HG03558 (cell line): ENCODE data around the gene RSPH1.

ENCODE experiments used
- ATAC-seq: cut with Tn5 transposase; IDR thresholded peaks from one replicate; pipeline ENCODE4 v1.9.1; 2021; ENCODE audit warnings: moderate number of reproducible peaks; ENCODE audit not compliant: unreplicated experiment; ENCODE audit errors: extremely low read depth

Gene RSPH1

DNA sequence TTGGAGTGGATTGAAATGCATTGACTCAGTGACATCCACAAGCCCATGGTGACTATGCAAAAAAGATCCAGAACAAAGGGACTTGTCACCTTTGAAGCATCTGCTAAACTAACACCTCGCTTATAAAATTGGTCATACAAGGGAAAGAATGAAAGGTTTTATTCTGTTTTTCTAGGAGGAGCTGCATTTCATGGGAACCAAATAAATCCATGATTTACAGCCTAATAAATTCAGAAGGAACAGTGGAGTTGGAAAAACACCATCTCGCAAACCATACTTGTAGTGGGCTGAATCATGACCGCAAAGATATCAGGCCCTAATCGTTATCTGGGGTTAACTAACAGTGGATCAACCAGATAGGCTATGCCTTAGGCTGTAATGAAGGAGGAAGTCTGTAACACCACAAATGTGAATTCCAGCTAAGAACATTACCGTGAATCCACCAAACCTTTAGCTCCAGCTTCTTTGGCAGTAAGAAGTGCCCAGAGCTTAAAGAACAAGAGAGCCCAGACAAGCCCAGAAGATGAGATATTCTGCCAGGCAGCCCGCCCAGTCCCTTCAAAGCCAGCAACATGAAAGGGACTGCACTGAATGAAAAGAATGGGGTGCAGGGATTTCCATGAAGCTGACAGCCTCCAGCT lies 27.4 kb downstream of the RSPH1 start:
- ATAC-seq = no peak

DNA sequence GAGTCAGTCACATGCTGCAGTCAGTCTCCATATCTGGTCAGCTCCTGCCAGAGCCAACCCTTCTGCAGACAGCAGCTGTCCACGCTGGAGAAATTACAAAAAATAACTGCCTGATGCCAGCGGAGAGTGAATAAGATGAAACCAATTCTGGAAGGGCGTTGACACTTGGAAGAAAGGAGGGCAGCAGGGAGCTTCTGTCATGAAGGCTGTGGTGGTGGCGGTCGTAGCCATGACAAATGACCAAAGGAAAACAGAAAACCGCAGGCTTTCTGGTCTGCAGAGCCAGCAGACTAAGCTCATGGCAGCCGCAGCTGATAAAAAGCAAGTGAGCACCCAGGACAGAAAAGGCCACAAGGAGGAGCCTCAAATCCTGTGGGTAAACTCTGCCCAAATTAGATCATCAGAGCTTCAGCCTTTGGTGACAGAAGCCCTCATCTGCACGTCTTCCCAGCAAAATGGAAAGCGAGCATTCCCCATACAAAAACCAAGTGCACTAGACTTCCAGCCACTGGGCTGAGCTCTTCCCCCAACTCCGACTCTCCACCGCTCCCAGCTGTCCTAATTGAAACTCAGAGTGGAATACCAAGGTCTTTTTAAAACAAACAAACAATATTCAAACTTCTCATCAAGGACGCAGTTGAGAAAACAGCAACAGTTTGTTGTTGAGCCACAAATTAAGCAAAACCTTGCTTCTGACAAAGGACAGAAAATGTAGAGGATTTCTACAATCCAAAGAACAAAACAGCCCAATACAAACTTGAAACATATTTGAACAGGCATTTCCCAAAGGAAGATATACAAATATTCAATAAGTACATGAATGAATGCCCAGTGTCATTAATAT lies 28.7 kb downstream of the RSPH1 start:
- no peak for ATAC-seq

DNA sequence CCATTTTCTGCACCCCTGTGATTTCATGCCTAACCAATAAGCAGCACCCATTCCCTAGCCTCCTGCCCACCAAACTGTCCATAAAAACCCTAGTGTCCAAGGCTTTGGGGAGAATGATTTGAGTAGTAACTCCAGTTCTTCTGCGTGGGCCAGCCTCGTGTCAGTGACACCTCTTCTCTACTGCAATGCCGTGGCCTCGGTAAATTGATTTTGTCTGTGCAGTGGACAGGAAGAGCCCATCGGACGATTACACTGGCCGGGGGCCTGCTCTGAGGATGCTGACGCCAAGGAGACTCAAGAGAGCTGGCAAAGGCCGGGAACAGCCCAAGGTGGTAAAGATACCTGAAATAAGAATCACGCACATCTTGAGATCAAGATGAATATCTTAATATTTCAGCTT lies 29.3 kb downstream of the RSPH1 start:
- no peak for ATAC-seq

DNA sequence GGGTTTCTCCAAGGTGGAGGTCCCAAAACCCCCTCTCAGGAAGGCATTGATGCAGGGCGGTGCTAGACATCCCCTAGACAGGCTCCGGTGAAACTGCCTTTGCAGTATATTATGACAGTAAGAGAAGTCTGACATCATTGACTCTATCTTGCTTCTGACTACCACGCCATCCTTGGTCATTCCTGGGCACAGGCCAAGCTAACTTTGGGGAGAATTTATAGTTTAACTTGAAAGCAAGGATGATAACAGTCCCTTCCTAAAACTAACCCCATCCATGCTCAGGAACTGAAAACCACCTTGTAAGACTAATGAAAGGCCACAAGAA lies 30.3 kb downstream of the RSPH1 start:
- ATAC-seq = no peak

DNA sequence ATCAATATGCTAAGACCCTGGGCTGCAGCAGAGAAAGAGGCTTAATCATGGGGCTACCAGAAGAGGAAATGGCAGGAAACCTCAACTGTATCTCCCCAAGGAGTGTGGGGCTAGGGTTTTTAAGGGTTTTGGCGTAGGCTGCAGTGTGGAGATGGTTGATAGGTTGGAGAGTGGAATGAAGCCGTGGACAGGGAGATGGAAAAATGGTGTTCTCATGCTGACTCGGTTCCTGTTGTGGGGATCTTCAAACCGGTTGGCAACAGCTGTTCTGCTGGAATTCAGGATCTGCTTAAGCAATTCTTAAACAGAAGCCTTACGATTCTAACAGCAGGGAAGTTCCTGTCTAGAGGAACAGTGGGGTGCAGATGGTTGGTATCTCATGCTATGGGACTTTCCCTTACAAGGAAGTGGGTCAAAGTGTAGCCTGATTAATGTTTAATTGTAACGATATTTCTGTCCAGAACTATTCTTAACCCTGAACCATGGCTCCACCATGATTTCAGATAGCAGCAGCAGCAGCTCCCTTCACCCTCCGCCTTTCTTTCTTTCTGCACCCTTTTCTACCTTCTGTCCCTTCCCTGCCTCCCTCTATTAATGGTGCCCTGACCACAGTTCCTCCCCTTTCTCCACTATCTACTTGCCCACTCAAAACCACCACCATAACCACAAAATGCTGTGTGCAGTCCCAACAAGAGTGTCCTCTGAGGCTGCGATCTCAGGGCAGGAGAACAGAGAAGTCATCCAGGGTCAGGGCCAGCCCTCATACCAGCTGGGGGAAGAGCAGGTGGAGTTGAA lies 30.8 kb downstream of the RSPH1 start:
- no peak for ATAC-seq

DNA sequence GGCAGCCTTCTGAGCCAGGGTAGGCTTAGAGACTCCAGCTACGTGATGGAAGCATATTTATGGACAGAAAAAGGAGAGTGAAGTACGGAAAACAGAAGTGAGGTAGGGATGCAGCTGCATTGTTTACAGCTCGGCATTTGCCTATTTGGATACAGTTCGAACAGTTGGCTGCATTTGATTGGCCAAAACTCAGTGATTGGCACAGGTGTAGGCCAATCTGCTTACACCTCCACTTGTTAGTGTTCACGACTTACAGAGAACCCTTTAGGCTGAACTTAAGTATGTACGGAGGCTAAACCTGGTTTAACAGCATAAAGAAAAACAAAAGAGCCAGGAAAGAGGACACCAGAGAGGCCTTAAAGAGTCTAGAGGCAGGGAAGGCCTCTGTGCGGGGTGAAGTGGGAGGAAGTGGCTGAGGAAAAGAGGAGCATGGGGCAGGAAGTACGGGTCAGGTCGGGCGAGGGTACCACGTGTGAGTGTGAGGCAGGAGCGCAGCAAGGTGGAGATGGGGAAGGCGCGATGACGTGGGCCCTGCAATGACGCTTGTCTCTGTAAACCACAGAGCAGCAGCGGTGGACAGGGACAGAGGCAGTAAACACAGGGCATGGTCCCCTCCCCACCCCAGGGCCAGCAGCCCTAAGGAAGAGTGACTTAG lies 32.0 kb downstream of the RSPH1 start:
- no peak for ATAC-seq

DNA sequence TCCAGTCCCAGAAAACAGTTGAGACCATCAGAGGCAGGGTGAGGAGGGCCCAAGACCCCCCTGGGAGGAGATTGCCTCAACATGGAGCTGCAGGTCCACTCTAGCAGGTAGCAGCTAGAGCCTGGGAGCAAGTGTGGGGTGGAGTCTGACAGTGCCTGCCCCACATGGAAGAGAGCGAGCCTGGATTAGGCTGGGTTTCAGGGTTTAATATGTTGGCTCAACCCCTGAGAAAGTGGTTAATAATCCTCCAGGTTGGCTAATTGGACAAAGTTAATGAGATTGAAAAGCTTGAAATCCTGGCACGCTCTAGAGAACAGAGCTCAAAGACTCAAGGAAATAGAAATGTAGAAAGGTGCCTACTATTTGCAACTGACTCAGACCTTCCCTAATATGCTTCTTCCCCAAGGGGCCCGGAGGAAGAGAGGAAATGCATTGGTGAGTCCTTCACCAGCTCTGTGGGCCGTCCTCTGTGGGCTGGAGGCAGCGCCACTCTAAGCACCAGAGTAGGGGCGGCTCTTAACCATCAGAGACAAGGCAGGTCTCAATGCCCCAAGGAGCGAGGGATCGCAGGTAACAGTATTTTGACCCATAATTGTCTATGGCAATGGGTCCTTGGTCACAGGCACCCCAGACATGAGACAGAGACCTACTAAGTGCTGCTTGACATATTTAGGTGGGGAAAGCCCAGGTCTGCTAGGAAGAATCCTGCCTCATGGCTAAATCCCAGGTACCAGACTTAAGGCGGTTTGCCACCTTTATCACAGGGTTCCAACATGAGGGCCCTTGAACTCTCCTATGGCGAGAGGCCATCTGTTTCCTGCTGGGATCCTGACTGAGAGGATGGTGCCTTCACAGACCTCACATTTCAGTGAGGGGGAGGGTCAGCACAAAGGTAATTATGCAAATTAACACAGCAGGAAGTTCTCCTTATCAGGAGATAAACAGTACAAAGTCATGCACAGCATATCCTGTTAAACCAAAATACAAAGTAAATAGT lies 33.8 kb downstream of the RSPH1 start:
- ATAC-seq = no peak

DNA sequence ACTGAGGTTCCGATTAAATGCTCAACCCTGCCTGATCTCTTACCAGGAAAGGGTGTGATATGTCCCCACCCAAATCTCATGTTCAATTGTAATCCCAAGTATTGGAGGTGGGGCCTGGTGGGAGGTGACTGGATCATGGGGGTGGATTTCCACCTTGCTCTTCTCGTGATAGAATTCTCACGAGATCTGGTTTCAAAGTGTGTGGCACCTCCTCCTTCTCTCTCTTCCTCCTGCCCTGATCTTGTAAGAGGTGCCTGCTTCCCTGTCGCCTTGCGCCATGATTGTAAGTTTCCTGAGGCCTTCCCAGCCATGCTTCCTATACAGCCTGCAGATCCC lies 34.9 kb downstream of the RSPH1 start:
- ATAC-seq = no peak

DNA sequence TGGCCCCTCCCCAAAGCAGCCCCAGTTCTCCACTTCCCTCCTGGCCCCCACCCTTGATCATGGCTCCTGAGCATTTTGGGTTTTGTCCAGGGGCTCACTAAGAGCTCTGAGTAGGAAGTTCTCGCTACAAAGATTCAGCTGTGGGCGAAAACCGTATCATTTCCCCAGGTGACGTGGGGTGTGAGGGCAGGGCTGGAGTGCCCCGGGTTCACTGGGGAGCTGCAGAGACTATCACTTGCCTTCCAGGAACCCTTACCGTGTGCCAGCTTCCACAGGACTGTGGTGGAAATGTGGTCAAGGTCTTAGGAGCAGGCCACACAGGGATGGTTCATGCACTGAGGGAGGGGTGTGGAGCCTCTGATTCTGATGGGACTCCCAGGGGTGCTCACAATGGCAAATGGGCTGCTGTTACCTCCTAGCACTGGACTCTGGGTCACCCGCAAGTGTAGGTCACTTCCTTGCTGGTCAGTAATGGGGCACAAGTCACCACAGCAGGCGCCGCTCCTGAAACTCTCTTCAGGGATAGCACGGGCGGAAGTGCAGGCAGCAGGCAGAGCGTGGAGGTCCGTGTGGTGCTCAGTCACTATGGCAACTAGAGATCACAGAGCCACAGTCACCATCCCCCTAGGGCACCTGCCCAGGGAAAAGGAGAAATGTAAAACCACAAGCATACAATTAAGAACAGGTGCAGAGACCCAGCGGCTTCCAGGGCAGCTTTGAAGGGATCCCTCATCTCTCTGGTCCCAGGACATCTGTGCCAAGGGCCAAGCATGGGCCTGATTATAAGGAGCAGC lies 35.4 kb downstream of the RSPH1 start:
- no peak for ATAC-seq

DNA sequence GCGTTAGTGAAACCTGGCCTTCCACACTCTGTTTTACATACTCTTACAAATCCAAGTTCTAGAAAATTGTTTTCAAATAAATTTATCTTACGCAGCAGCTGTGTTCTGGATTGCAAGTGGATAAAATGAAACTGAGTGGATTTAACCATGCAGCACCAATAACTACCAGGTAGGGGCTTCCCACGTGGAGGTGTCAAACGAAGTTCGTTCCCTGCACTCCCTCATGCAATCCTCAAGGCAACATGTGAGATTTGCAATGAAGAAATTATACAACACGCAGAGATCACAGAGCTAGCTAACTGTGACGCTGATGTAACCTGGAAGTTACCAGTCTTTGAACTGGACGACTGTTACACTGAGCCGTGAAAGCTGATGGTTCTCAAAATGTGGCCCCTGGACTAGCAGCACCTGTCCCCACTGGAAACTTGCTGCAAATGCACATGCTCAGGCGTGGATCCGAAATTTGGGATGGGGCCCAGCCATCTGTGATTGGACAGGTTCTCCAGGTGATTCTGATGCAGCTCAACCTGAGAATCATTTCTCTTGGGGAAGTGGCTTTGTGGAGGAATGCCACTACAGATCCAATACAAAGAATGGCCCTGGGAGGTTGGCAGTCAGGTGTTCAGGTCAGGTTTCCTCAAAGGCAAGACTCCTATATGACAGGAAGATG lies 36.3 kb downstream of the RSPH1 start:
- ATAC-seq = no peak

DNA sequence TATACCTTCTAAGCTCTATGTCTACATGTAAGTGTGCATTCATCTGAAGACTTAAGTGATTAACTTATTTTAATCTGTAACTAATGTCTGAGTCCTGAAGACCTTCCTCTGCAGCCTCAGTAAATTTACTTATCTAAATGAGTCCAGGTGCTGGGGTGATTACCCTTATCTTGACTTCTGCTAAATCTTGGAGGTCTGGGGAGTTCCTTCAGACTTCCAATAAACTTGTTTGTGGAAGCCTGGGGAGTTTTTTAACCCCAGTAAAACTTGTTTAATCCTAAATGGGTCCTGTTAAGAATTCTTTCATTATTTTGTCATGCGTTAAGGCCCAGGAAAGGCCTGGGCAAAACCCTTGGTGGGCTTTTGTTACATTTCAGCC lies 37.0 kb downstream of the RSPH1 start:
- no peak for ATAC-seq

DNA sequence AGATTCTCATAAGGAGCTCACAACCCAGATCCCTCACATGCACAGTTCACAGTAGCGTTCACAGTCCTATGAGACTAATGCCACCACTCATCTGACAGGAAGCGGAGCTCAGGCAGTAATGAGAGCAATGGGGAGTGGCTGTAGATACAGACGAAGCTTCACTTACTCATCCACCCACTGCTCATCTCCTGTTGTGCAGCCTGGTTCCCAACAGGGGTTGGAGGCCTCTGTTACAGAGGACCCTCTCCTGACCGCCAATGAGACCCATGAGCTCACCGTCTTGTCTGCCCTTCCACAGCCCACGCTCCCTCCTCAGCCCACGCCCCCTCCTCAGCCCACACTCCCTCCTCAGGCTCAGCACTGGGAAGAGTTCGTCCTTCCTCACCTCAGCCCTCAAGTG lies 39.6 kb downstream of the RSPH1 start:
- ATAC-seq = no peak

DNA sequence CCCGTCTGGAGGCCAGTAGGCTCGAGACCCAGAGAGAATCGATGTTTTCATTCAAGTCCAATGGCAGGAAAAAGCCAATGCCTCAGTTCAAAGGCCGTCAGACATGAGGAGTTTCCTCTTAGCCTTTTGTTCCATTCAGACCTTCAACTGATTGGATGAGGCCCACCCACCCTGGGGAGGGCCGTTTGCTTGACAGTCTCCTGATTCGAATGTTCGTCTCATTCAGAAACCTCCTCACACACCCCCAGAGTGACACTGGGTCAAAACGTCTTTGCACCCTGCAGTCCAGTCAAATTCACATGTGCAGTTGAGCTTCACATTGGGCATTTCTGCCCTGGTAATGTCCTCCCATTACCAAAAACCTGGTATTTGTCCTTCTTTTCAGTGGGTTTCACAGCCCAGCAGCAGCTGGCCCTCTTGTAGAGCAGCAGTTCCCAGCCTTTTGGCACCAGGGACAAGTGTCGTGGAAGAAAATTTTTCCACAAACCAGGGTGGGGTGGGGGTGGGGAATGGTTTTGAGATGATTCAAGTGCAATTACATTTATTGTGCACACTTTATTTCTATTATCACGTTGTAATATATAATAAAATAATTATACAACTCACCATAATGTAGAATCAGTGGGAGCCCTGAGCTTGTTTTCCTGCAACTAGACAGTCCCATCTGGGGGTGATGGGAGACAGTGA lies 40.1 kb downstream of the RSPH1 start:
- ATAC-seq = no peak

DNA sequence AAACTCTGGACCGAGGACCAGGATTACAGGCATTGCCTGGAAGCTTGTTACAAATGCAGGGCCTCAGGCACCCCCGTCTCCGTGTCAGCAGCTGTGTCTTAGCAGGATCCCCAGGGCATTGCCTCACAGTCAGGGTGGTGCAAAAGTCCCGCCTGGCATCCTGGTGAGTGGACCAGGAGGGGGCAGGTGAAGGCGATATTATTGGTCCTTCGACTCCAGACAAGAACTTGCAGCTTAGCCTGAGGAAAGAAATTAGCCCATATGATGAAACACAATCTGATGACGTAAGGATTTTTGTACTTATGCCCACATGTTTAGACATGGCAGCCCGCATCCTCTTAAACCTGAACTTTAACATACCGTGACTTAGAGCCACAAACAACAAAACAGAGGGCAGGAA lies 40.8 kb downstream of the RSPH1 start:
- ATAC-seq = no peak

DNA sequence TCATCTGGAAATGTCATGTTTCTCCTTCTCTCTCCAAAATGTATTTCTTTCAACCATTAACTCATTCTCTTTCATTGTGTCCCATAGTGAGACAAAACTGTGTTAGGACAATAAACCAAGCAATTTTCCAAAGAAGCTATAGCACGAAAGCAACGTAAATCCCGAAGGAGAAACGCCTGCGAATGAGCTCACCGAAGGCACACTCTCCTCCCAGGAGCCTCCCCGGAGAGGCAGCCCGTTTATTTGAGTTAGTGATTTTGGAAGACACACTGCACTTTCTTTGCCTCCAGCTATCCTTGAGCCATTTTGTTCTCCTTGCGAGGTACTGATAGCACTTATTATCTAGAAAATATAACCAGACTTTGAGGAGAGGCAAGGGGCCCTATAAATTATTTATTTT lies 41.2 kb downstream of the RSPH1 start:
- no peak for ATAC-seq

DNA sequence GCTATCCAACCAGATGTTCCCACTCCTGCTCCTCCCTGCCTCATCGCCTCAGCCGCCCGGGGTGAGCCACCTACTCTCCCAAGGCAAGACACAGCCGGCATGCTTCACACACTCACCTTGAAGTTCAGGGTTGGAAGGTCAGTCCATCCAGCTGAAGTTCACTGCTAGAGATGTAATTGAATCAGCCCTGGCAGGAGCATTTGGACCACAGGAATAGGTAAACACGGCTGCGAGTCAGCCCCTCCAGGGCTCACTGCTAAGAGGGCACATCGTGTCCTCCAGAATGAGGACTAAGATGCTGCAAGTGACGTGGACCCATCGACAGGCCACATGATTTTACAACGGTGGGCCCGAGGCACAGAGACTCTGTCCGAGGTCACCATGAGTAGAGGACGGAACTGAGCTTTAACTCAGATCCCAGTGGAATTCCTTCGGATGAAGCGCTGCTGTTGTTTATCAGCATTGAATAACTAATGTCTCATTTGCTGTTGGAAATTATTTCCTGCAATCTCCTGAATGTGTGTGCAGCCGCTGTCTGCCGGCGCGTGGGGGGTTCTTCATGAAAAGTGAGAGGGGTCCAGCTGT lies 41.9 kb downstream of the RSPH1 start:
- ATAC-seq = no peak

DNA sequence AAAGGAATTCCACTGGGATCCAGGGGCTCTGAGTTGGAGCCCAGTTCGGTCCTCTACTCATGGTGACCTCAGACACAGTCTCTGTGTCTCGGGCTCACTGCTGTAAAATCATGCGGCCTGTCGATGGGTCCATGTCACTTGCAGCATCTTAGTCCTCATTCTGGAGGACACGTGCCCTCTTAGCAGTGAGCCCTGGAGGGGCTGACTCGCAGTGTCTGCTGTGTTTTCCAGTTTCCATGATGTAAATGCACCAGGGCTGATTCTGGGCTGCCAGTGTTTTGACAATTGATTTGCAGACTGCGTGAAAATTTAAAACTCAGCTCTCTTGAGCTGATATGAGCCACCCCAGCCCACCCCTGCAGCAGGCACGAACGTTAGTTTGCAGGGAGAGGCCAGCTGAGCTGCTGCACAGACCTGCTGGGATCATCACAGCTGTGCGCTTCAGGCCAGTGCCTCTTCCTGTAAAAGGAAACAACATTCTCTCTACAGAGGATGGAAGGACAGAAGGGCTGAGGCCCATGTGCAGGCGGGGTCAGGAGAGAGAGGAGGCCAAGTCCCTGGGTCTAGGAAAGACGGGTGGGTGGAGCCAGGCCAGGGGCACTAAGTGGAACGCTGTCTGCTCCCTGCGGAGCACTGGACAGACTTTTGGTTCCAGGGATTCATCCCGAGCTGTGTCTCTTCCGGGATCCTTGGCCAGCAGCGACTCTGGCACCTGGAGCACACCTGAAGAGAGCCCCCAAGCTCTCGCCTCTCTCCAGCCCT lies 42.6 kb downstream of the RSPH1 start:
- ATAC-seq = no peak
